ENCODE measurements around the gene TMEM107.

DNA sequence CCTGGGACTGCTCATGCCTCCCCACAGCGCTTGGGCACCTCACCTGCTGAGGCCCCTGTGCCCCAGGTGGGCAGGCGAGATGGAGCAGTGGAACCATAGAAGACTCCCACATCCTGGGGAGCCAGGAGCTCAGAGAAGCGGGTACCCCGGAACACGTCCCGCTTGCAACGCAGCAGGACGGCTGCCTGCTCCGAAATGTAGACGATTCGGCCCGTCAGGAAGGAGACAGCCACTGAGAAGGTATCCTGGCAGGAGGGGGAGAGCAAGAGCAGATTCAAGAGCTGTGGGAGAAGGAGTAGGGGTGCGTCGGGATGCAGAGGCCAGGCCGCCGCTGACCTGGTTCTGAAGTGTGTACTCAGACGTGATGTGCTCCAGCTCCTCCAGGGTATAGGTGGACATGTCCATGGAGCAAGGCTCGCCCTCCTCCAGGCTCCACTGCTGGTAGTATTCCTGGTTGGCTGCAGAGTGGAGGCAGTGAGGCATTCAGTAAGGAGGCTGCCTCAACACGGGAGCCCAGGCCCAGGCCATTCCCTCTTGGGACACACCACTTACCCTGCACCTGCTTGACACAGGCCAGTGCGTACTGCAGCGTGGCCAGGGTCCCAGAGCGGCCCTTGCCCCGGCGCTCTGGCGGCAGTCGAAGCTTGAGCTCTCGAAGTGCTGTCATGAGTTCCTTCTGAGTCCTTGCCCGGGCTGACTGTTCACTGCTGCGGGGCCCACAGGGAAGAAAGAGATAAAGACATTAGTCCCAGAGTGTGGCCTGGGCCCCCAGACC, 26.6 kb downstream of the TMEM107 start:
- TF ChIP-seq, protein P1, sequence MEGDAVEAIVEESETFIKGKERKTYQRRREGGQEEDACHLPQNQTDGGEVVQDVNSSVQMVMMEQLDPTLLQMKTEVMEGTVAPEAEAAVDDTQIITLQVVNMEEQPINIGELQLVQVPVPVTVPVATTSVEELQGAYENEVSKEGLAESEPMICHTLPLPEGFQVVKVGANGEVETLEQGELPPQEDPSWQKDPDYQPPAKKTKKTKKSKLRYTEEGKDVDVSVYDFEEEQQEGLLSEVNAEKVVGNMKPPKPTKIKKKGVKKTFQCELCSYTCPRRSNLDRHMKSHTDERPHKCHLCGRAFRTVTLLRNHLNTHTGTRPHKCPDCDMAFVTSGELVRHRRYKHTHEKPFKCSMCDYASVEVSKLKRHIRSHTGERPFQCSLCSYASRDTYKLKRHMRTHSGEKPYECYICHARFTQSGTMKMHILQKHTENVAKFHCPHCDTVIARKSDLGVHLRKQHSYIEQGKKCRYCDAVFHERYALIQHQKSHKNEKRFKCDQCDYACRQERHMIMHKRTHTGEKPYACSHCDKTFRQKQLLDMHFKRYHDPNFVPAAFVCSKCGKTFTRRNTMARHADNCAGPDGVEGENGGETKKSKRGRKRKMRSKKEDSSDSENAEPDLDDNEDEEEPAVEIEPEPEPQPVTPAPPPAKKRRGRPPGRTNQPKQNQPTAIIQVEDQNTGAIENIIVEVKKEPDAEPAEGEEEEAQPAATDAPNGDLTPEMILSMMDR (IDR thresholded peaks at IDR 0.05) = no peak
- TF ChIP-seq POLR2AphosphoS5 (IDR thresholded peaks at IDR 0.05) (peak in 1 of 2 donors; percentile 4), POLR2A (IDR thresholded peaks at IDR 0.05; ENCODE audit: low read depth) (no peak)

All from esophagus muscularis mucosa (tissue), 3 donors.